ENCODE measurements around the gene AGRP.
A peak's percentile ranks its signal among the peaks of the same experiment; 100 is the strongest.

AGRP gene

GRCh38 chr16:67521095-67521804 lies 37.9 kb upstream of the AGRP start:
- H3K9me3 ChIP-seq (ENCODE audit: control insufficient read depth, insufficient read depth, low read depth, low read length): no peaks in the 10 kb centered on the region
- H3K4me3 ChIP-seq (ENCODE audit: low read depth, low read length): peak overlapping the region; percentile 38
- H3K36me3 ChIP-seq (ENCODE audit: control insufficient read depth in 2 of 2, insufficient read depth in 1 of 2, low read length in 2 of 2): no peaks in the 10 kb centered on the region
- POLR2A ChIA-PET: interaction anchor here (0.6 to 2.0 kb wide), 18 partner anchors 9 to 746 kb away, joined by 3 to 18 read pairs (median 4); partner anchors contain the start of genes ACD, ATP6V0D1, C16orf86 and CTCF
- CTCF ChIA-PET: interaction anchor here (0.5 to 4.3 kb wide), 81 partner anchors 8 to 880 kb away, joined by 3 to 73 read pairs (median 4); partner anchors contain the start of genes ACD, ATP6V0D1, CARMIL2 and DPEP2
- H3K27ac ChIP-seq (ENCODE audit: extremely low read depth, low read depth, low read length): peak overlapping the region; percentile 5; the same call in 1 of the 2 replicates
- H3K4me1 ChIP-seq (ENCODE audit: control insufficient read depth, insufficient read depth, low read length): no peaks in the 10 kb centered on the region
- TF ChIP-seq BCL11A (tag by site-specific recombination; IDR thresholded peaks at IDR 0.05; ENCODE audit: low read depth) (0 out of 2 replicates have a peak, but pooled peaks have one; percentile 65), ZNF560 (tag by site-specific recombination; IDR thresholded peaks at IDR 0.05; ENCODE audit: borderline replicate concordance) (no peak), PBX3 (CRISPR knock-in tag; IDR thresholded peaks at IDR 0.05) (peak; percentile 41; the same call in 1 of the 2 replicates), ZNF274 (IDR thresholded peaks at IDR 0.05; ENCODE audit: low read length) (no peak), ZNF274 (tag by site-specific recombination; IDR thresholded peaks at IDR 0.05; ENCODE audit: borderline replicate concordance) (no peak), KLF1 (tag by site-specific recombination; IDR thresholded peaks at IDR 0.05) (peak; percentile 91), ZEB2 (tag by site-specific recombination; IDR thresholded peaks at IDR 0.05) (peak; percentile 80), KLF17 (tag by site-specific recombination; IDR thresholded peaks at IDR 0.05) (peak; percentile 79), KLF10 (tag by site-specific recombination; IDR thresholded peaks at IDR 0.05) (peak; percentile 49; the same call in 1 of the 2 replicates), ZNF654 (tag by site-specific recombination; IDR thresholded peaks at IDR 0.05; ENCODE audit: low read depth) (peak; percentile 98), ZNF660 (tag by site-specific recombination; IDR thresholded peaks at IDR 0.05) (peak; percentile 81), ZSCAN16 (tag by site-specific recombination; IDR thresholded peaks at IDR 0.05) (no peak), ZNF175 (tag by site-specific recombination; IDR thresholded peaks at IDR 0.05) (no peak), ZFHX2 (tag by site-specific recombination; conservative IDR thresholded peaks at IDR 0.05) (no peak), ZNF416 (tag by site-specific recombination; IDR thresholded peaks at IDR 0.05) (no peak), KLF9 (tag by site-specific recombination; IDR thresholded peaks at IDR 0.05; ENCODE audit: low read depth) (peak; percentile 86), ZNF184 (tag by site-specific recombination; IDR thresholded peaks at IDR 0.05) (no peak), ZNF561 (tag by site-specific recombination; IDR thresholded peaks at IDR 0.05; ENCODE audit: borderline replicate concordance) (peak; percentile 67; the same call in 1 of the 2 replicates), KLF8 (tag by site-specific recombination; IDR thresholded peaks at IDR 0.05) (peak; percentile 93), ZFP69B (tag by site-specific recombination; IDR thresholded peaks at IDR 0.05) (no peak), WT1 (tag by site-specific recombination; IDR thresholded peaks at IDR 0.05) (peak; percentile 48; the same call in 1 of the 2 replicates), PATZ1 (tag by site-specific recombination; IDR thresholded peaks at IDR 0.05) (peak; percentile 94), SP7 (tag by site-specific recombination; IDR thresholded peaks at IDR 0.05) (peak; percentile 53), ZNF645 (tag by site-specific recombination; IDR thresholded peaks at IDR 0.05) (no peak), REST (tag by site-specific recombination; IDR thresholded peaks at IDR 0.05) (0 out of 2 replicates have a peak, but pooled peaks have one; percentile 20), ZNF843 (tag by site-specific recombination; IDR thresholded peaks at IDR 0.05) (0 out of 2 replicates have a peak, but pooled peaks have one; percentile 26), ZNF19 (tag by site-specific recombination; IDR thresholded peaks at IDR 0.05; ENCODE audit: low read depth) (no peak), ZNF311 (tag by site-specific recombination; IDR thresholded peaks at IDR 0.05; ENCODE audit: borderline replicate concordance) (no peak)

Measured in HEK293 (cell line).